GM21576 (cell line): ENCODE results near the gene MKX.

ENCODE experiments used
- ATAC-seq: cut with Tn5 transposase; IDR thresholded peaks from one replicate; pipeline ENCODE4 v1.9.1; 2021; ENCODE audit warnings: mild to moderate bottlenecking, moderate library complexity; ENCODE audit not compliant: unreplicated experiment

Gene MKX

GRCh38 chr10:27742195-27743011 lies 3.2 kb downstream of the MKX start:
- ATAC-seq, result peak; percentile 88

GRCh38 chr10:27741173-27742091 lies 4.2 kb downstream of the MKX start:
- ATAC-seq, result no peak

GRCh38 chr10:27736396-27736795 lies 9.2 kb downstream of the MKX start:
- no peak for ATAC-seq

GRCh38 chr10:27730041-27730440 lies 15.6 kb downstream of the MKX start:
- ATAC-seq, result no peak

GRCh38 chr10:27728338-27728737 lies 17.3 kb downstream of the MKX start:
- no peak for ATAC-seq

- no peak for ATAC-seq
Observed at GRCh38 chr10:27724287-27724686, 21.3 kb downstream of the MKX start.

- no peak for ATAC-seq
Observed at GRCh38 chr10:27723436-27723835, 22.2 kb downstream of the MKX start.

GRCh38 chr10:27720529-27720928 lies 25.1 kb downstream of the MKX start:
- ATAC-seq, result no peak

- no peak for ATAC-seq
Observed at GRCh38 chr10:27719052-27719451, 26.6 kb downstream of the MKX start.

GRCh38 chr10:27717861-27718260 lies 27.8 kb downstream of the MKX start:
- no peak for ATAC-seq

GRCh38 chr10:27717224-27717623 lies 28.4 kb downstream of the MKX start:
- no peak for ATAC-seq

GRCh38 chr10:27716521-27716920 lies 29.1 kb downstream of the MKX start:
- ATAC-seq, result no peak

- no peak for ATAC-seq
Observed at GRCh38 chr10:27715505-27715904, 30.1 kb downstream of the MKX start.

GRCh38 chr10:27714349-27714748 lies 31.3 kb downstream of the MKX start:
- no peak for ATAC-seq

GRCh38 chr10:27713941-27714340 lies 31.7 kb downstream of the MKX start:
- no peak for ATAC-seq

GRCh38 chr10:27710014-27710413 lies 35.6 kb downstream of the MKX start:
- no peak for ATAC-seq

- ATAC-seq, result no peak
Observed at GRCh38 chr10:27709304-27709703, 36.3 kb downstream of the MKX start.

GRCh38 chr10:27701938-27702537 lies 43.6 kb downstream of the MKX start:
- no peak for ATAC-seq

GRCh38 chr10:27699776-27700175 lies 45.8 kb downstream of the MKX start:
- ATAC-seq, result no peak

GRCh38 chr10:27698961-27699360 lies 46.7 kb downstream of the MKX start:
- no peak for ATAC-seq

- ATAC-seq, result no peak
Observed at GRCh38 chr10:27696466-27696865, 49.2 kb downstream of the MKX start.

- ATAC-seq, result no peak
Observed at GRCh38 chr10:27695706-27696105, 49.9 kb downstream of the MKX start.
